Right renal cortex interstitium (tissue), 3 donors: Measurements from ENCODE around the gene ATP6V0B. TPM values are rescaled to one million over a fixed set of nuclear protein-coding genes. Genes with fewer than 3 reads are reported as not detected.

Source experiments
- DNase-seq, 3 donors: peaks; one replicate each; pipeline ENCODE4 v3.0.0-alpha.2; 2013; ENCODE audit warnings: low read depth in 3 of 3, low spot score in 2 of 3
- polyA plus RNA-seq, 3 donors: library from polyadenylated mRNA; unstranded; fragments of 120-200 nt; gene quantifications; one replicate each; pipeline ENCODE4 v1.2.1, GENCODE V29; 2013; ENCODE audit not compliant: insufficient read length in 3 of 3

The ATP6V0B gene
- polyA plus RNA-seq, 3 donors: 134 to 150 (median 144) TPM

GRCh38 chr1:43945674-43946235, 29.0 kb upstream of the ATP6V0B start:
- no peak for DNase-seq

GRCh38 chr1:43946236-43947060, 28.3 kb upstream of the ATP6V0B start, which contains the start of gene IPO13:
TSS of gene IPO13 (plus strand) at chr1:43946950. CDS start at chr1:43947601, 651 bp downstream.
- peak; percentile 87 to 92 (median 88) for DNase-seq

- DNase-seq: no peak
Observed at GRCh38 chr1:43947061-43947873, 27.5 kb upstream of the ATP6V0B start.

- DNase-seq: no peak
Observed at GRCh38 chr1:43947874-43948437, 26.8 kb upstream of the ATP6V0B start.

GRCh38 chr1:43949678-43950077, 25.1 kb upstream of the ATP6V0B start:
- DNase-seq: no peak

GRCh38 chr1:43951021-43951985, 23.5 kb upstream of the ATP6V0B start:
- no peak for DNase-seq

GRCh38 chr1:43952731-43953346, 21.9 kb upstream of the ATP6V0B start:
- DNase-seq: no peak

GRCh38 chr1:43953361-43953760, 21.4 kb upstream of the ATP6V0B start:
- DNase-seq: no peak

- DNase-seq: no peak
Observed at GRCh38 chr1:43954036-43954435, 20.7 kb upstream of the ATP6V0B start.

GRCh38 chr1:43956234-43956633, 18.5 kb upstream of the ATP6V0B start:
- no peak for DNase-seq

GRCh38 chr1:43957407-43958040, 17.2 kb upstream of the ATP6V0B start:
- DNase-seq: no peak

GRCh38 chr1:43958351-43959255, 16.2 kb upstream of the ATP6V0B start:
- DNase-seq: no peak

GRCh38 chr1:43960798-43961197, 14.0 kb upstream of the ATP6V0B start:
- no peak for DNase-seq

- DNase-seq: no peak
Observed at GRCh38 chr1:43961692-43962091, 13.1 kb upstream of the ATP6V0B start.

- DNase-seq: no peak
Observed at GRCh38 chr1:43962324-43962723, 12.4 kb upstream of the ATP6V0B start.

- no peak for DNase-seq
Observed at GRCh38 chr1:43963006-43963405, 11.8 kb upstream of the ATP6V0B start.

GRCh38 chr1:43963890-43964289, 10.9 kb upstream of the ATP6V0B start:
- DNase-seq: no peak

GRCh38 chr1:43965316-43965715, 9.4 kb upstream of the ATP6V0B start:
- DNase-seq: no peak
